K562 (cell line): ENCODE measurements around the gene C22orf31. TPM values are rescaled to one million over a fixed set of nuclear protein-coding genes. Genes with fewer than 3 reads are reported as not detected.
A peak's percentile ranks its signal among the peaks of the same experiment; 100 is the strongest.

Source experiments
- ATAC-seq: fragments of 200-7000 bp; cut with Tn5 transposase; 3 replicates; pipeline ENCODE4 v1.9.1; 2020; ENCODE audit warnings: moderate library complexity
- BruUV-seq: library from RNA; stranded (reverse); fragments of 400-500 nt; replicated peaks from 2 replicates; lab custom pipeline; 2021; lab: Mats Ljungman, UMichigan
- CTCF ChIA-PET: fragments of 300-600 bp; formaldehyde crosslinking; extraction: SDS; loops from one replicate; lab custom pipeline; 2021; ENCODE audit warnings: low intra/inter-chr PET ratio; lab: Yijun Ruan, JAX
- POLR2A ChIA-PET: fragments of 300-600, 350-650 bp; sonication (Branson Sonifier 250); formaldehyde crosslinking; extraction: SDS; loops from one replicate; lab custom pipeline; 2021; ENCODE audit warnings: antibody characterized with exemption, inconsistent platforms; lab: Yijun Ruan, JAX
- DNase-seq, 4 experiments: peaks; one replicate each; pipeline versions ENCODE4 v3.0.0 to v3.0.0-alpha.2; 2011 to 2018; ENCODE audit warnings: low spot score in 3 of 4, mixed read lengths in 3 of 4; ENCODE audit errors: extremely low read depth in 1 of 4
- FAIRE-seq: peaks from 2 replicates; lab custom pipeline; 2011; peaks lifted over from hg19 to GRCh38; lab: Jason Lieb, UNC
- H2AFZ ChIP-seq: 2 replicates; pipeline ENCODE4 v1.6.0; 2011; ENCODE audit warnings: low read depth, low read length, control low read depth, inconsistent platforms
- H3K27ac ChIP-seq: fragments of 200-600 bp; 3 replicates; pipeline ENCODE4 v1.8.0; 2011; ENCODE audit warnings: low read depth, mild to moderate bottlenecking, control low read depth, inconsistent platforms, low read length, moderate library complexity, mixed read lengths; ENCODE audit errors: extremely low read depth
- H3K27me3 ChIP-seq, 2 experiments: fragments of 300-600 bp in 1 of 2; 2 replicates in 1 of 2; 3 replicates in 1 of 2; pipeline versions ENCODE4 v1.6.0 to v1.8.0; 2011; ENCODE audit warnings: inconsistent platforms in 2 of 2, low read length in 2 of 2, mild to moderate bottlenecking in 1 of 2, mixed read lengths in 1 of 2, moderate library complexity in 1 of 2; ENCODE audit not compliant: control insufficient read depth in 2 of 2, insufficient read depth in 2 of 2
- H3K36me3 ChIP-seq: fragments of 300-600 bp; 3 replicates; pipeline ENCODE4 v1.8.0; 2011; ENCODE audit warnings: mild to moderate bottlenecking, low read length, inconsistent platforms; ENCODE audit not compliant: control insufficient read depth, insufficient read depth
- H3K4me1 ChIP-seq, 2 experiments: fragments of 200-600 bp in 1 of 2; replicated peaks in 1 of 2; 2 replicates in 1 of 2; 3 replicates in 1 of 2; pipeline versions ENCODE4 v1.5.1 to v1.8.0; 2011; ENCODE audit warnings: inconsistent platforms in 2 of 2, low read length in 2 of 2, mild to moderate bottlenecking in 1 of 2, mixed read lengths in 1 of 2, moderate library complexity in 1 of 2; ENCODE audit not compliant: control insufficient read depth in 2 of 2, insufficient read depth in 2 of 2
- H3K4me2 ChIP-seq: 2 replicates; pipeline ENCODE4 v1.6.1; 2011; ENCODE audit warnings: low read length, control low read depth, inconsistent platforms, mixed read lengths; ENCODE audit not compliant: insufficient read depth
- H3K4me3 ChIP-seq: fragments of 200-600 bp; sonication (generic), shearing (Covaris generic); 2 replicates; pipeline ENCODE4 v1.5.1; 2016; ENCODE audit warnings: control low read depth, inconsistent platforms
- H3K79me2 ChIP-seq: fragments of 200-600 bp; 3 replicates; pipeline ENCODE4 v1.8.0; 2011; ENCODE audit warnings: low read length, inconsistent platforms; ENCODE audit not compliant: control insufficient read depth, insufficient read depth
- H3K9ac ChIP-seq, 2 experiments: 2 replicates each; pipeline versions ENCODE4 v1.6.0 to v1.6.1; 2011; ENCODE audit warnings: low read depth in 2 of 2, low read length in 2 of 2, control low read depth in 1 of 2, inconsistent platforms in 1 of 2, mild to moderate bottlenecking in 1 of 2, mixed read lengths in 1 of 2; ENCODE audit not compliant: insufficient read depth in 1 of 2
- H3K9me1 ChIP-seq: one replicate; pipeline ENCODE4 v1.6.0; 2011; ENCODE audit warnings: inconsistent platforms, mild to moderate bottlenecking, low read length, moderate library complexity; ENCODE audit not compliant: control insufficient read depth, insufficient read depth
- H3K9me3 ChIP-seq: replicated peaks from 2 replicates; pipeline ENCODE4 v1.5.1; 2011; ENCODE audit warnings: low read depth, low read length, inconsistent platforms; ENCODE audit not compliant: control insufficient read depth, insufficient read depth
- H4K20me1 ChIP-seq: replicated peaks from 2 replicates; pipeline ENCODE4 v1.6.1; 2011; ENCODE audit warnings: low read length, inconsistent platforms, mixed read lengths; ENCODE audit not compliant: control insufficient read depth, insufficient read depth
- CTCF ChIP-seq, 3 experiments: IDR thresholded peaks in 2 of 3; conservative IDR thresholded peaks in 1 of 3; 2 replicates each; pipeline ENCODE4 v1.5.1; 2011 to 2012; ENCODE audit warnings: low read length in 3 of 3, mild to moderate bottlenecking in 3 of 3, control low read depth in 2 of 3, improper control_type of control experiment in 1 of 3, inconsistent platforms in 1 of 3, low read depth in 1 of 3, mixed read lengths in 1 of 3, moderate library complexity in 1 of 3; ENCODE audit not compliant: insufficient read depth in 2 of 3
- ETS1 ChIP-seq: conservative IDR thresholded peaks from 2 replicates; pipeline ENCODE4 v1.6.1; 2011; ENCODE audit warnings: low read depth, mild to moderate bottlenecking, low read length; ENCODE audit not compliant: control insufficient read depth
- RB1 ChIP-seq: fragments of 450-650 bp; IDR thresholded peaks from 2 replicates; pipeline ENCODE4 v1.6.1; 2017; ENCODE audit warnings: low read depth, mild to moderate bottlenecking
- WGBS: fragments of 100-300 bp; shearing (Covaris generic); methylation state at CpG from one replicate; pipeline ENCODE4 v1.1.6; 2016; ENCODE audit warnings: low coverage, mixed read lengths; ENCODE audit not compliant: insufficient coverage; ENCODE audit errors: missing lambda C conversion rate; 5-methylcytosine and 5-hydroxymethylcytosine counted together
- in situ Hi-C: fragments of 300-500 bp; cut with MboI; formaldehyde crosslinking; loops from 4 replicates; pipeline ENCODE4 v1.15.0; 2018; ENCODE audit warnings: inconsistent platforms, mixed read lengths
- intact Hi-C: fragments of 100-400 bp; cut with micrococcal nuclease; formaldehyde crosslinking; loops from 2 replicates; pipeline ENCODE4 v1.14.2; 2022
- polyA plus RNA-seq, 8 experiments: library from polyadenylated mRNA; depleted of rRNA in 4 of 8; stranded (reverse) in 5 of 8; unstranded in 3 of 8; fragments of >200 nt; fragmentation: Nextera tagmentation in 2 of 8; fragmentation: Illumina TruSeq in 1 of 8; extraction: Ambion mirVana in 2 of 8; extraction: Trizol in 1 of 8; gene quantifications; 2 replicates each; pipeline versions ENCODE4 v1.2.1 to v1.2.3, GENCODE V29; 2011 to 2014; ENCODE audit warnings: inconsistent platforms in 1 of 8, missing spikeins in 1 of 8
- total RNA-seq, 7 experiments: library from RNA; depleted of rRNA in 6 of 7; stranded (reverse); fragments of >200 nt in 6 of 7; fragmentation: Illumina TruSeq in 2 of 7; extraction: Trizol in 2 of 7; gene quantifications; 2 replicates each; pipeline versions ENCODE4 v1.2.1 to v1.2.3, GENCODE V29; 2011 to 2021; ENCODE audit warnings: low replicate concordance in 1 of 7
- TF ChIP-seq, protein P1 (sequence below), 2 experiments: fragments of 450-650 bp in 1 of 2; sonication (generic) in 1 of 2; formaldehyde crosslinking in 1 of 2; IDR thresholded peaks; 2 replicates each; pipeline versions ENCODE4 v1.7.1 to v1.9.0; 2016 to 2022; ENCODE audit warnings: inconsistent platforms in 1 of 2, mild to moderate bottlenecking in 1 of 2, missing genetic modification reagents in 1 of 2

The C22orf31 gene
- total and polyA plus RNA-seq, 9 of the 15 experiments (the other 6 are each of a cell fraction or from before 2014, with no cell fraction given): not detected

DNA sequence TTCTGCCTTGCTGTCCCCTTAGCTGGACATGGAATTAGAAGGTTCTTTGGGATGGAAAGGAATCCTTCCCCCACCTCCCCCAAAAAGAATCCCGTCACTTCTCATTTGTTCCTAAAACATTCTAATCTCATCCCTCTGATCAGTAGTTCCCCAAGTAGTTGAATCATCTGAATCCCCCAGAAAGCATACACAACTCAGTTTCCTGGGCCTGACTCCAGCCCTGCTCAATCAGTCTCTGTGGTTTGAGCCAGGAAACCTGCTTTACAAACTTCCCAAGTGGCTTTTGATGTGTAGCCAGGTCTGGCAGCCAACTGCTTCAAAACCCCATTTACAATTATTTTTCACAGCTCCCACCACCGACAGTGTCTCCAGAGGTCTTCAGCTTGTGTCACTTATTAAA is 20.2 kb downstream of the C22orf31 start (continued):
- no peak for TF ChIP-seq ETS1

DNA sequence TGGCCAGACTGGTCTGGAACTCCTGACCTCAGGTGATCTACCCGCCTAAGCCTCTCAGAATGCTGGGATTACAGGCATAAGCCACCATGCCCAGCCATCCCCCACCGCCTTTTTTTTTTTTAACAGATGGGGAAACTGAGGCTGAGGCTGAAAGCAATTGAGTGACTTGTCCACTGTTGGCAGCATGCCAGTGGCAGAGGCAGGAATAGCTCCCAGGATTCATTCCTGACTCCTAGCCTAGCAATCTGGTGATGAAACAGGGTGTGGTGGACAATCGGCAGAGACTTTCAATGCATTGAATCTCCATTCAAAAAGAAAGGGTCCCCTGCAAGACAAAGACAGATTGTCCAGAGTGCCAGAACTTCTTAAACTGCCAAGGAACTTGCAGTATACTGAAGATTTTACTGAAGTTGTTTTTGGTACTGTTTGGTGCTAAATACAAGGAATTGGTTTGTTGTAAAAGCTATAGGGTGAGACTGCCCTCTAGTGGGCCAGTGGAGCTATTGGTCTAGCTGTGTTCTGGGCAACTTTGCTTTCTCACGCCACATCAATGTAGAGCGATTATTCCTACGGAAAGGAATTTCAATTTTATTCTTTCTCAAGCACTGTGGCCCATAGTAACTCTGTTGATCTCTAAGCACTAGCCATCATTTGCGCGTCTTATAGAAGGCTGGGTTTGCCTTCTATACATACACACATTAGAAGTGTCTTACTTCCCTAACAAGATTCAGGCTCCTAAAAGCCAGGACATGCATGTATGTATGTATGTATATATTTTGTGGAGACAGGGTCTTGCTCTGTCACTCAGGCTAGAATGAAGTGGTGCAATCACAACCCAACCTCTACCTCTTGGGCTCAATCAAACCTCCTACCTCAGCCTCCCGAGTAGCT is 21.0 kb downstream of the C22orf31 start:
- in situ Hi-C loops (no loop called here), intact Hi-C loops (loop anchor here (1.0 to 5.0 kb wide), 3 partner anchors 185 to 438 kb away; no protein-coding TSS in a partner anchor)
- H3K4me3 ChIP-seq: no peak overlapping the region
- no peaks in the 10 kb centered on the region for H3K79me2 ChIP-seq
- H3K27me3 ChIP-seq: no peaks in the 10 kb centered on the region
- ATAC-seq (peak; percentile 88), FAIRE-seq (peak; percentile 96), DNase-seq (peak; percentile 45 to 77 (median 50))
- no peaks in the 10 kb centered on the region for H3K9me3 ChIP-seq
- no TSS peak for BruUV-seq
- H3K36me3 ChIP-seq: peaks cover 13% of the 10 kb centered on the region; the same call in 2 of the 3 replicates
- no peak overlapping the region for H3K9ac ChIP-seq
- no peaks in the 10 kb centered on the region; a peak in 1 of 5 replicates for H3K4me1 ChIP-seq
- WGBS: 40% methylated on average over 8 of the region's 9 CpGs
- ChIA-PET CTCF (interaction anchor here (0.5 to 3.1 kb wide), 6 partner anchors 185 to 1154 kb away, joined by 3 to 33 read pairs (median 4); no protein-coding TSS in a partner anchor), POLR2A (interaction anchor here (0.6 to 1.4 kb wide), 4 partner anchors 9 to 242 kb away, joined by 3 to 7 read pairs (median 4); no protein-coding TSS in a partner anchor)
- no peak overlapping the region for H3K27ac ChIP-seq
- no peak overlapping the region for H3K4me2 ChIP-seq
- no peak overlapping the region for H2AFZ ChIP-seq
- H3K9me1 ChIP-seq: no peaks in the 10 kb centered on the region
- no peaks in the 10 kb centered on the region for H4K20me1 ChIP-seq
- TF ChIP-seq RB1 (0 out of 2 replicates have a peak, but pooled peaks have one; percentile 24), CTCF (IDR thresholded peaks at IDR 0.05 in 2 of 3, conservative IDR thresholded peaks at IDR 0.05 in 1 of 3; ENCODE audit: insufficient read depth in 2 of 3, low read depth in 1 of 3, low read length in 3 of 3) (peak; percentile 74 to 82 (median 81))
- TF ChIP-seq, protein P1, sequence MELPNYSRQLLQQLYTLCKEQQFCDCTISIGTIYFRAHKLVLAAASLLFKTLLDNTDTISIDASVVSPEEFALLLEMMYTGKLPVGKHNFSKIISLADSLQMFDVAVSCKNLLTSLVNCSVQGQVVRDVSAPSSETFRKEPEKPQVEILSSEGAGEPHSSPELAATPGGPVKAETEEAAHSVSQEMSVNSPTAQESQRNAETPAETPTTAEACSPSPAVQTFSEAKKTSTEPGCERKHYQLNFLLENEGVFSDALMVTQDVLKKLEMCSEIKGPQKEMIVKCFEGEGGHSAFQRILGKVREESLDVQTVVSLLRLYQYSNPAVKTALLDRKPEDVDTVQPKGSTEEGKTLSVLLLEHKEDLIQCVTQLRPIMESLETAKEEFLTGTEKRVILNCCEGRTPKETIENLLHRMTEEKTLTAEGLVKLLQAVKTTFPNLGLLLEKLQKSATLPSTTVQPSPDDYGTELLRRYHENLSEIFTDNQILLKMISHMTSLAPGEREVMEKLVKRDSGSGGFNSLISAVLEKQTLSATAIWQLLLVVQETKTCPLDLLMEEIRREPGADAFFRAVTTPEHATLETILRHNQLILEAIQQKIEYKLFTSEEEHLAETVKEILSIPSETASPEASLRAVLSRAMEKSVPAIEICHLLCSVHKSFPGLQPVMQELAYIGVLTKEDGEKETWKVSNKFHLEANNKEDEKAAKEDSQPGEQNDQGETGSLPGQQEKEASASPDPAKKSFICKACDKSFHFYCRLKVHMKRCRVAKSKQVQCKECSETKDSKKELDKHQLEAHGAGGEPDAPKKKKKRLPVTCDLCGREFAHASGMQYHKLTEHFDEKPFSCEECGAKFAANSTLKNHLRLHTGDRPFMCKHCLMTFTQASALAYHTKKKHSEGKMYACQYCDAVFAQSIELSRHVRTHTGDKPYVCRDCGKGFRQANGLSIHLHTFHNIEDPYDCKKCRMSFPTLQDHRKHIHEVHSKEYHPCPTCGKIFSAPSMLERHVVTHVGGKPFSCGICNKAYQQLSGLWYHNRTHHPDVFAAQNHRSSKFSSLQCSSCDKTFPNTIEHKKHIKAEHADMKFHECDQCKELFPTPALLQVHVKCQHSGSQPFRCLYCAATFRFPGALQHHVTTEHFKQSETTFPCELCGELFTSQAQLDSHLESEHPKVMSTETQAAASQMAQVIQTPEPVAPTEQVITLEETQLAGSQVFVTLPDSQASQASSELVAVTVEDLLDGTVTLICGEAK (IDR thresholded peaks at IDR 0.05): no peak
- TF ChIP-seq, protein P1 (CRISPR knock-in tag; IDR thresholded peaks at IDR 0.05): no peak
